HuH-7.5 (cell line): ENCODE measurements around the gene RBM22.

Source experiments
- DNase-seq: peaks from one replicate; pipeline ENCODE4 v3.0.0; 2011; ENCODE audit warnings: low spot score

The RBM22 gene

DNA sequence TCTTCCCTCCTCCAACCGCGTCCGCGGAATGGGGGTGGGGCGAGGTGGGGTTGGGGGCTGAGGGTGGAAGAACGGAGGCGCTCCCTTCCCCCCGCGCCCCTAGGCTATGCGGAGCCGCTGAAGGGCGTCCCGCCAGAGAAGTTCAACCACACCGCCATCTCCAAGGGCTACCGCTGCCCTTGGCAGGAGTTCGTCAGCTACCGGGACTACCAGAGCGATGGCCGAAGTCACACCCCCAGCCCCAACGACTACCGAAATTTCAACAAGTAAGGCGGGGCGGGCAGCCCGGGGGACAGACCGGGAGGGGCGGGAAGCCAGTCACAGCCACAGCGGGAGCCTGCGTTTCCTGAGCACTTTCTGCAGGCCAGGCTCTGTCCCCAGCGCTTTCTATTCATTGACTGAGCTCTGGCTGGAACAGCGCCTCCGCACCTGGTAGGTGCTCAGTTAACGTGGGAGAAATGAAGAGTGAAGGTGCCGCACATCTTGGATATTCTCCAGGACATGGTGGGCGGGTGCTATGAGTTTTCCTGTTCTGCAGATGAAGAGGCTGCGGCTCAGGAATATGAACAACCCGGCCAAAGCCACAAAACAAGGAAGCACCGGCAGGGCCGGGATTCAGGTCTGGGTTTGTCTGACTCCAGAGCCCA, 28.5 kb downstream of the RBM22 start:
- DNase-seq, result no peak

DNA sequence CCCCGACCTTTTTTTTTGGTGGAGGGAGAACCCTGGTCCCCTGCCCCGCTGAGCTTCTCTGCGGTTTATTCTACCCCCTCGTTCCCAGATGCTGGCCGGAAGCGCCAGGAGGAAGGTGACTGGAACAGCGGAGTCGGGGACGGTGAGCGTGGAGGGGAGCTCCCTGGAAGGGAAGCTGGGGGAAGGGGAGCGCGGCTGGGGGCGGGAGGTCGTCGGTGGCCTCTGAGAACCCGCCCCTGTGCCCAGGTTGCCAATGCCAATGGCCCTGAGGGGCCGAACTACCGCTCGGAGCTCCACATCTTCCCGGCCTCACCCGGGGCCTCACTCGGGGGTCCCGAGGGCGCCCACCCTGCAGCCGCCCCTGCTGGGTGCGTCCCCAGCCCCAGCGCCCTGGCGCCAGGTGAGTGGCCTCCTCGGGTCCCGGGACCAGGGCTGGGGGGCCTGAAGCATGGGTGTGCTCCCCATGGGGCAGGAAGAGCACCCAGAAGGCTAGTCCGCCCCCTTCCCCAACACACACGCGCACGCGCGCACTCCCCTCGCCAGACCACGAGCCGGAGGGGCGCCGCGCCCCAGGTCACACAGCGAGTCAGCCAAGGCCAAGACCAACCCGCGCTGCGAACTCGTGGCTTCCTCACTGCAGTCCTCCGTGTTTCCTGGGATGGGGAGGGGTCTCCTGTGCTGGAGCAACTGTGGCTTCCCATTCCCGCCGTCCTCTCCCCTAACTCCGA, 29.2 kb downstream of the RBM22 start:
- no peak for DNase-seq

DNA sequence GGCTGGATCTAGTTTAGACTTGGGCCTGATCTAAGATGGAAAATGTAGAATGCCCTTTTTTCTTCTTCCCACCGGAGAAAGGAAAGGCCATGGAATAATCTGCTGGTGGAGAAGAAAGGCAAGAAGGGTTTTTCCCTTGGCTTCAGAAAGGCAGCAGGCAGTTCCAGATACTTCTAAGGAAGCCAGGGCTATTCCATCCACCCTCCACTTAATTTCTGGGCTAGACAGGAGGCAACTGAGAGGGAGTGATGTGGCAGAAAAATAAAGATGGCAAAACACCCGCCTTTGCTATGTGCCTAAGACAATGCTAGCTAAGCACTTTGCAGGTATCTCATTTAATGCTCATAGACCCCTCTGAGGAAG, 29.9 kb downstream of the RBM22 start:
- DNase-seq, result no peak

DNA sequence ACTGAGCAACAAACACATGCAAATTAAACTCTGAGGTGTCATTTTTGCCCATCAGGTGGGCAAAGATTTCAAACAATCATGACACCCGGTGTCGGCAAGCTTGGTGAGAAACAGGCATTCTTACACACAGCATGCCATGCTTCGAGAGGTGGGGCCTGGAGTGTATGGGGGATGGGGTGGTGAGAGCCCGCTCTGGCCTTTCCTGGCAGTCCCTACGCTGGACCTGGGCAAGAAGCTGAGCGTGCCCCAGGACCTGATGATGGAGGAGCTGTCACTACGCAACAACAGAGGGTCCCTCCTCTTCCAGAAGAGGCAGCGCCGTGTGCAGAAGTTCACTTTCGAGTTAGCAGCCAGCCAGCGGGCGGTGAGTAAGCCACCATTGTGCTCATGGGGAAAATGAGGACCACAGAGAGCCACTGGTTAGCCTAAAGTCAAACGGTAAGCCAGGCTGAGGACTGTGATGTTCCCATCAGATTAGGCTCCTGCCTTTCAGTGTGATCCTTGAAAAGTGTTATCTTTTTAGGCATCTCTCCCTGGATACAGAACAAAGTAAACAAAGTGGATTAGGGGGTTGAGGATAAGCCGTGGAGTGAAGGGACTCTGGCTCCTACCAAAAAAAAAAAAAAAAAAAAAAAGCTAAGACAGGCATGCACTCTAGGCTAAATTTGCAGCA, 30.5 kb downstream of the RBM22 start:
- DNase-seq, result no peak

DNA sequence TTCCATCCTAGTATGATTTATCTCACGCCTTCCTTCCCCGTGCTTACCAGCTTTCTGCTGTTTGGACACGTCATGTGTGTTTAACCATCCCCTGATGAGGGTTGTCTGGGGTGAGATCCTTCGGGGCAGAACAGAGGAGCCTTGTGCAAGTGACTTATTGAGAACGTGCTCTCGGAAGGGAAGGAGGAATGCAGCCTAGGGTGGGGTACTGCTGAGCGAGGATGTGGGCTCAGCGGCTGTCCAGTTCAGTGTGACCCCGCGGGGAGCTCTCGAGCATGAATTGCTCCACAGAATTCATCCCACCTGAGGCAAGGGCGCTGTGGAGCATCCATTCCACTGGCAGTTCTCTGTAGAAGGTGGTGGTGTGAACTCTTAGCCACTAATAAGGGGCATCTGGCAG, 35.8 kb downstream of the RBM22 start:
- no peak for DNase-seq

DNA sequence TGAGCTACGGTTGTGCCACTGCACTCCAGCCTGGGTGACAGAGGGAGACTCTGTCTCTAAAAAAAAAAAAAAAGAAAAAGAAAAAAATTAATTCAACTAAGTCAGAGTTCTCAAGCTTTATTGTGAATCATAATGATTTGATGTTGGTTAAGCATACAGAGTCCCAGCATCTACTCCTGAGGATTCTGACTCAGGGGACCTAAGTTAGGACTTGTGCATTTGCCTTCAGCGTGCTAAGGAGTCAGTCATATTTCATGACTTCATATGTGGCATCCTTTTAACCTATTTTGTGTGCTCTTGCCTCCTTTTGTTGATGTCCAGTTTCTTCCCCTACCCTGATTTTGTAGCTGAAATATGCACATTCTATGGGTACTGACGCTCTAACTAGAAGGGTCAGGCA, 36.9 kb downstream of the RBM22 start:
- no peak for DNase-seq

DNA sequence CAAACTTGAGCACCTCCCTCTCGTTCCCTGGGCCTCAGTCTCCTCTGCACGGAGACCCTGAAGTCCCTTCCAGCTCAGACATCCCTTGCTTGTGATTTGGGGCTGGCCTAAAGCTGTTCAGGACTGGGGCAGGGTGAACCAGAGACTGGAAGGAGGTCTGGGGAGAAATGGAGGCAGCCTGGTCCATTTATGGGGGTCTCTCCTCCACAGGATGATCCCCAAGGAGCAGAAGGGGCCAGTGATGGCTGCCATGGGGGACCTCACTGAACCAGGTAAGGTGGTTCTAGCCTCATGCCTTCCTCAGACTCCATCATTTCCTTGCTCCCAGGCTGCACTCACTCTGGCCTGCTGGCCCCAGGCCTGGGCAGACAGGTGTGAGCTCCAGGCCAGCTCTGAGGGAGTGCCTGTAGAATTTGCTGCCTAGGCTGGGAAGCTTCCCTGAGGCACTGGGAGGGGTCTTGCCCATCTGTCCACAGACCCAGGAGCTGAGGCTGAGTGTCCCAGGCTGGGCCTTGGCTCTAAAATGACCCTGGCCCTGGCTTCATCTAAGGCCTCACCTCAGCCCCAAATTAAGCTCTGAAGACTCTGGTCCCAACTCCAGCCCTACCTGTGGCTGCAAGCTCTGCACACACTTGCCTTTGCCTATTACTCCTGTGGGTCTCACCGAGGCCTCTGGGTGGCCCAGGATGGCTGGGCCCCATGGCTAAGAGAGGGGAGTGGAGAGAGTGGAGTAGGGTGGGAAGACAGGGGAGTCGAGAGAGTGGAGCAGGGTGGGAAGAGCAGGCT, 37.9 kb downstream of the RBM22 start:
- no peak for DNase-seq

DNA sequence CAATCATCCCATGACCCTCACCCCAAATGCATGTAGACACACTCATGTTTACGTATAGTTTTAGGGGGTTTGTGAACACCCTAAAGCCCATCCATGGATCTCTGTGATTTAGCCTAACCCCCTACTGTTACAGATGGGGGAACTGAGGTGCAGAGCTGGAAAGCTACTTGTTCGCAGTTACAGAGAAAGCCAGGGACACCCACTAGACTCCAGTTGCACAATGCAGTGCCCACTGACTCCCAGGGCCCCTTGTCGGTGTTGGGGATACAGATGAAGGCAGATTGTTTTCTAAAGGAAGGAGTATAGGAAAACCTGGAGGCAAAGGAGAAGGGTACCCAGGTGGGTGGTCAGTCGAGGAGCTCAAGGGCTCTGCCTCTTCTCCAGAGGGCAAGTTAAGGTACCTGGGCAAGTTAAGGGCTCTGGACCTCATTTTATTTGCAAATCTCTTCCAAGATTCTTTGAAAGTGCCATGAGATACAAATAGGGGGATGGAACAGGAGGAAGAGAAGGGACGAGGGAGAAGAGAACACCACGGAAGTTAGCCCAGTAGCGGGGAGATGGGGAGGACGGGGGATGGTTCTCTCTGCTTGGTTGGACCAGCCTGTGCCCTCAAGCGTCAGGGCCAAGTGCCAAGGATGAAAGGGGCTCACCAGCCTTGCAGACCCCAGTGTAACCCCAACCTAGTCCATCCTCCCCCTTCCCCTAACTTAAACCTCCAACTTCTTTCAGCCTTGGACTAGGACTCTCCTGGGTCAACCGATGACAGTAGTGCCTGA, 38.9 kb downstream of the RBM22 start:
- no peak for DNase-seq

DNA sequence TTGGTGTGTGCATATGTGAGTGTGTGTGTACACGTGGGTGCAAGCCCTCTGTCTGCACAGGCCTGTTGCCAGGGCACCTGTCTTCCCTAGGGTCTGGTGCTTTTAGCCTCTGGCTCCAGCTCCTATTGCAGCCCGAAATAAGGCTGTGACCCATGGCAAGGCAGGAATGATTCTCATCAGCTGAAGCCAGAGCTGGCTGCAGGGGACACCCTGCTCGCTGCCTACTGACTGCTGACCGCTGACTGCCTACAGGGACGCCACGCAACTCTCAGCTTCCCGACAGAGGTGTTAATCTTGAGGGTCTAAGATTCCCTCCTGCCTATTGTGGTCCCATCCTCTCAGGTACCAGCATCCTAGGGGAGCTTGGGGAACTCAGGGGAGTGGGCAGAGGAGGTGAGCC, 39.8 kb downstream of the RBM22 start, which contains the start of gene MYOZ3:
Gene MYOZ3, plus strand, starts transcription at position 166 of the 400 bp plus-strand sequence. CDS start 1,691 bp downstream, outside the sequence.
- no peak for DNase-seq

DNA sequence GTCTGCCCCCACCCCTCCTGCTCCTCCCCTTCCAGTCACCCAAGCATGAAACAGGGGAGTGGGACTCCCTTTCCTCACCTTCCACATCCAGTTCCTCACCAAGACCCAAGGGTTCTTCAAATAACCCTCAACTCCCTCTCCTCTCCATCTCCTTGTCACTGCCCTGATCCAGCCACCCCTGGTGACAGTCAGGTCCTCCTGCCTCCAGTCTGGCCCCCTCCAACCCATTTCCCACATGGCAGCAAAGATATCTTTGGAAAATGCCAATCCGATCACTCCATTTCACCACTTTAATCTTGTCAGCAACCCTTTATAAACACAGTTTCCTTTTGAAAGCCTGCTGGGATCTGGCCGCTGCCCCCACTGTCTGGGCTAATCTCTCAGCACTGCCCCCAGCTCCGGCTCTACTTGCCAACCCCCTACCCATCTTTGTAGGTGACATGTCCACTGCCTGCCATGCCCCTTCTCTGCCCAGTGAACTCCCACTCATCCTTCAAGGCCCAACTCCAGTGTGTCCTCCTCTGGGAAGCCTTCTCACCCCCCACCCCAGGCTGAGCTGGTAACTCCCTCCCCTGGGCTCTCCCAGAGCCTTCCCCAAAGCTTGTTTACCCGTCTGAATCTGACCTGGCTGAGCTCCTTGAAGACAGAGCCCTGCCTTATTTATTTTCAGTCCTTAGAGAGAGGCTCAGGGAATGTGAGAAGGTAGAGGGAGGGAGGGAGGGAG, 40.6 kb downstream of the RBM22 start:
- DNase-seq, result no peak

DNA sequence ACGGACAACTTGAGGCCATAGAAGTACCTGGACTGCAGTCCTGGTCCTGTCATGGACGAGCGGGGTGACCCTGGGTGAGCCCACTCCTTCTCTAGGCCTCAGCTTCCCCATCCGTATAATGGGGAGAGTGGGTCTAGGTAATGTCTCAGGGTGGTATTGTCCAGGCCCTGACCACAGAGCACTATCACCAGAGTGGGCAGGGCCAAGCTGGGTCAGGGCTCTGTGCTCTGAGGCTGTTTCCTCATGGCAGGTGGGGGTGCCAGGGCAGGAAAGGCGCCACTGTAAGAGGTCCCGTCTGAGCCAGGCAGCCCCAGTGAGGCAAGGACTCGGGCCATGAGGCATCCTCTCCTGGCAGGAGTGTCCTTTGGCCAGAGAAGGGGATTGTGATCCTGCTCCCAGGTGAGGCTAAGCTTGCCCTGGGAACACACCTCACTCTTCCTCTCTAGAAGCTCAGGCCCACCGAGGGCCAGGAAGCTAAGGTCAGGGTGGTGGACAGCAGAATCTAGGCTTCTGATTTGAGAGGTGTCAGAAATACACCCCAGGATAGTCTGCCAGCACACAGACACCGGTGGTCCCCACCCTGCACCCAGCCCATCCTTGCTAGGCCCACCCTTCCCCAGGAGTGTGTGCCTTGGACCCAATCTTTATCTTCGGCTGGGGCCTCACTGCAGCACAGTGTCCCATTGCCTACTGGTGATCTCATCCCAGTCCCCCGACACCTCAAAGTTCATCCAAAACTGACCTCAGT, 41.3 kb downstream of the RBM22 start:
- no peak for DNase-seq

DNA sequence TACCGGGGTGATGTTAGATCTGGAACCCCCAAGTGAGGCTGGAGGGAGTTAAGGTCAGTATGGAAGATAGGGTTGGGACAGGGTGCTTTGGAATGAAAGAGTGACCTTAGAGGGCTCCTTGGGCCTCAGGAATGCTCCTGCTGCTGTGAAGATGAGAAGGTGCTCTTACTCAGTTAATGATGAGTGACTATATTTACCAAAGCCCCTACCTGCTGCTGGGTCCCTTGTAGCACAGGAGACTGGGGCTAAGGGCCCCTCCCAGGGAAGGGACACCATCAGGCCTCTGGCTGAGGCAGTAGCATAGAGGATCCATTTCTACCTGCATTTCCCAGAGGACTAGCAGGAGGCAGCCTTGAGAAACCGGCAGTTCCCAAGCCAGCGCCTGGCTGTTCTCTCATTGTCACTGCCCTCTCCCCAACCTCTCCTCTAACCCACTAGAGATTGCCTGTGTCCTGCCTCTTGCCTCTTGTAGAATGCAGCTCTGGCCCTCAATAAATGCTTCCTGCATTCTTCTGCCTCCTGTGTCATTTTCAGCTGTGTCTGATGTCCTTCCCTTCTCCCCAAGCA, 42.1 kb downstream of the RBM22 start:
- DNase-seq, result no peak

DNA sequence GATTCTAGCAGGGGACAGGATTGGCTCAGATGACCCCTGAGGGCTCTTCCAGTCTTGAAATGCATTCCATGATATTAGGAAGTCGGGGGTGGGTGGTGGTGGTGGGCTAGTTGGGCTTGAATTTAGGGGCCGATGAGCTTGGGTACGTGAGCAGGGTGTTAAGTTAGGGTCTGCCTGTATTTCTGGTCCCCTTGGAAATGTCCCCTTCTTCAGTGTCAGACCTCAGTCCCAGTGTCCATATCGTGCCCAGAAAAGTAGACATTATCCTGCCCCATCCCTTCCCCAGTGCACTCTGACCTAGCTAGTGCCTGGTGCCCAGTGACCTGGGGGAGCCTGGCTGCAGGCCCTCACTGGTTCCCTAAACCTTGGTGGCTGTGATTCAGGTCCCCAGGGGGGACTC, 42.7 kb downstream of the RBM22 start:
- no peak for DNase-seq

DNA sequence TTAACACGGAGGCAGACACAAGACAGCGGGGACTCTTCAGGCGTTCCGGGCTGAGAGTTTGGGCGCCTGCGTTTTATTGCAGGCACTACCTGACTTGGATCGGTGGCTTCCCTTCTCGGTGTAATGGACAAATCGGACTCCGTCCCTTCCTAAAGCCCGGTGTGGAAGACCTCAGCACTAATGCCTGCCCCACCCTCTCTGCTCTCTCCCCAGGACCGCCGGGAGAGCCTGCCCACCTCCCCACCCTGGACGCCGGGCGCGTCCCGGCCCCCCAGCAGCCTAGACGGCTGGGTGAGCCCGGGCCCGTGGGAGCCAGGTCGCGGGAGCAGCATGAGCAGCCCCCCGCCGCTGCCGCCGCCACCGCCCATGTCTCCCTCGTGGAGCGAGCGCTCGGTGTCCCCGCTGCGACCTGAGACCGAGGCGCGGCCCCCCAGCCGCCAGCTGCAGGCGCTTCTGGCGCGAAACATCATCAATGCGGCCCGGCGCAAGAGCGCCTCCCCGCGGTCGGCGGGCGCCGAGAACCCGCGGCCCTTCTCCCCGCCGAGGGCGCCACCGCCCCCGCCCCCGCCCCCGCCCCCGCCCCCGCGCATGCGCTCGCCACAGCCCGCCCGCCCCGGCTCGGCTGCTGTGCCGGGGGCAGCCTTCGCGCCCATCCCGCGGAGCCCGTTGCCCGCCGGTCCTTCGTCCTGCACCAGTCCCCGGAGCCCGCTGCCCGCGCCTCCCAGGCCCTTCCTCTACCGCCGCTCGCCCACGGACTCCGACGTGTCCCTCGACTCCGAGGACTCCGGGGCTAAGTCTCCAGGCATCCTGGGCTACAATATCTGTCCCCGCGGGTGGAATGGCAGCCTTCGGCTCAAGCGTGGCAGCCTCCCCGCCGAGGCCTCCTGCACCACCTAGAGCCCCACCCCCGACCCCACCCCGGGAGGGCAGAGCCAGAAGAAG, 44.4 kb downstream of the RBM22 start:
- peak; percentile 88 for DNase-seq

DNA sequence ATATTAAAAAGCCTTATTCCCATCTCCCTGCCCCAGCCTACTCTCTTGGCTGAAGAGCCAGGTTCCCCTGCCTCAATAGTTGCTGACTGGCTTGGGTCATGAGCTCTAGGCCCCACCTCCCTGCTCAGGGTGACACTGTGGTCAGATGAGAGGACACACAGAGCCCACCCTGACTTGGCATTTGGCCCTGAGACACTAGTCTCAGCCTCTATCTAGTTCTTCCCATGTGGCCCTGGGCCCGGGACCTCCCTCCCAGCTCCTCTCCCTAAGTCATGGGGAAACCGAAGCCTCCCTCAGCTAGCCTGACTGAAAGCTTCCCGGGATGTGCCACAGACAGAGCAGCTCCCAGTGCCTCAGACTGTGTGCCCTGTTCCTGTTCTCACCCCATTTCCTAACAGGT, 45.6 kb downstream of the RBM22 start:
- no peak for DNase-seq

DNA sequence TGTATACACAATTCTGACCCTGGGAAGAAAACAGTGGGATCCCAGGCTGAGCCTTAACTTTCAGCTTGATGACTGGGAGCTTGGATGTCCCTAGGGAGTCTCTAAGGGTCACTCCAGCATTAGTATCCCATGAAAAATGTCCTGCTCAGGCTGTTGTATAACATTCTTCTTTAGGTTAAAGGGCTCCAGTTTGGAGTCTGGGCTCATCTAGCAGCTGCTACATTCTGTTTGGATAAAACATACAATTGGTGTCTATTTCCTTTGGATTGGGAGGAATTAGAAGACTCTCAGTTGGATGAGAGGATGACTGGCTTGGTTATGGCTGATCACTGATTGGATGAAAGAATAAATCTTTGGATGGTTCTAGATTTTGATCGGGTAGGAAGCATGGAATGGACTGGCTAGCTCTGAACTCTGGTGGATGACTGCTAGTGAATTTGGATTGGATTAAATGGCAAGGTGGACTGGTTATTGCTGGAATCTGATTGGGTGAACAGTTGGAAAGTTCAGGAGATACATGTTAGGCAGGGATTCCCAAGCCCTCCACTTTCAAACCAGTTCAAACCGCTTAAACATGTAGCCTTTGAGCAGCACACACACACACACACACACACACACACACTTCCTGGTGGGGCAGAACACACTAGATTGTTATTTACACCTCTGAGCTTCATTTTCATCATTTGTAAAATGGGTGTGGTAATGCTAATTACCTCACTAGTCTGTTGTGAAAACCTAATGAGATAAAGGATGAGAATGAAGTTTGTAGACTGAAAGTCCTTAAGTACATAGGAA, 46.9 kb downstream of the RBM22 start:
- no peak for DNase-seq

DNA sequence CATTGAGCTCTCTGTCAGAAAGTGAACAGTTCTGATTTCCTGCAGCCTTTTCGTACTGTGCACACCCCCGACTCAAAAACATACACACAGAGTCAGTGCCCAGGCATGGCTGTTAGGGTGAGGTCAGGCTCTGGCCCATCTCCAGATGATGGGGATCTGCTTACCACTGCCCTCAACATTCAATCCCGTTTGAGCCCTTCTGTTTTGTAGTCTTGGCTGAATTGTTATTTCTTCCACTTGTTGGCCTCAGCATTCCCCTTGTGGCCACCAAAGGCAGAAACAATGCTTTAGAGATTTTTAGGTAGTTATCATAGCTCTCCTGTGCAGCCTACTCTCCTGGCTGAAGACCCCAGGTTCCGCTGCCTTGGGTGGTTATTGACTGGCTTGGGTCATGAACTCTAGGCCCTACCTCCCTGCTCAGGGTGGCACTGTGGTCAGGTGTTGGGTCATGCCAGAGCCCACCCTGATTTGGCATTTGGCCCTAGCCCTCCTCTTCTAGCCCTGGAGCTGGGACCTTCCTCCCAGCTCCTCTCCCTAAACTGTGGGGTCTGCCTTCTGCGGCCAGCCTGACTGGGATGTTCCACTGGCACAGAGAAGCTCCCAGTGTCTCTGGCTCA, 47.6 kb downstream of the RBM22 start:
- no peak for DNase-seq
